Hypothalamus (tissue), 51 donors: Measurements from ENCODE around the gene FAM13B.
"Not testable (repeated sequence)": the region's sequence is repeated elsewhere in the genome, so short reads cannot be mapped to it uniquely, and the experiment has no call there.

Experiments used
- DNase-seq, 51 donors: peaks; one replicate each; lab custom pipeline; 2025; lab: John Stamatoyannopoulos, UW

Gene FAM13B

GRCh38 chr5:137994556-137994955 lies 38.3 kb downstream of the FAM13B start:
- no peak for DNase-seq

- no peak for DNase-seq
Observed at GRCh38 chr5:137989419-137989818, 43.5 kb downstream of the FAM13B start.

GRCh38 chr5:137975208-137975607 lies 57.7 kb downstream of the FAM13B start:
- no peak for DNase-seq

GRCh38 chr5:137970384-137970783 lies 62.5 kb downstream of the FAM13B start:
- DNase-seq: not testable (repeated sequence)

GRCh38 chr5:137960819-137961218 lies 72.1 kb downstream of the FAM13B start:
- no peak for DNase-seq

- DNase-seq: no peak
Observed at GRCh38 chr5:137960141-137960540, 72.7 kb downstream of the FAM13B start.

- no peak for DNase-seq
Observed at GRCh38 chr5:137959488-137959887, 73.4 kb downstream of the FAM13B start.

- no peak for DNase-seq
Observed at GRCh38 chr5:137957948-137958347, 74.9 kb downstream of the FAM13B start.

- DNase-seq: no peak
Observed at GRCh38 chr5:137954131-137954879, 78.6 kb downstream of the FAM13B start.

GRCh38 chr5:137945825-137946224 lies 87.1 kb downstream of the FAM13B start:
- no peak for DNase-seq

GRCh38 chr5:137944280-137944679 lies 88.6 kb downstream of the FAM13B start:
- DNase-seq: not testable (repeated sequence)

- no peak for DNase-seq
Observed at GRCh38 chr5:137939331-137939730, 93.5 kb downstream of the FAM13B start.

GRCh38 chr5:137938751-137939143 lies 94.1 kb downstream of the FAM13B start:
- DNase-seq: no peak

GRCh38 chr5:137937994-137938750 lies 94.7 kb downstream of the FAM13B start:
- DNase-seq: no peak

- no peak for DNase-seq
Observed at GRCh38 chr5:137935694-137936093, 97.2 kb downstream of the FAM13B start.

GRCh38 chr5:137935190-137935589 lies 97.7 kb downstream of the FAM13B start:
- peak in 1 of 51 donors; percentile 47 for DNase-seq

- DNase-seq: peak in 1 of 51 donors; percentile 33
Observed at GRCh38 chr5:137933491-137933911, 99.4 kb downstream of the FAM13B start.

GRCh38 chr5:137932800-137933199 lies 100.1 kb downstream of the FAM13B start:
- DNase-seq: no peak

- peak in 1 of 51 donors; percentile 17 for DNase-seq
Observed at GRCh38 chr5:137923856-137924255, 109.0 kb downstream of the FAM13B start.

GRCh38 chr5:137921931-137922330 lies 110.9 kb downstream of the FAM13B start:
- no peak for DNase-seq

- no peak for DNase-seq
Observed at GRCh38 chr5:137916923-137917322, 116.0 kb downstream of the FAM13B start.

GRCh38 chr5:137914758-137915157 lies 118.1 kb downstream of the FAM13B start:
- no peak for DNase-seq
